Tibial nerve (tissue), 3 donors: ENCODE measurements around the gene CD180.

Source experiments
- POLR2A ChIP-seq, 2 donors: fragments of 450-650 bp; IDR thresholded peaks; one replicate each; pipeline ENCODE4 v1.6.1; 2017; ENCODE audit warnings: antibody characterized with exemption in 2 of 2, mild to moderate bottlenecking in 2 of 2, moderate library complexity in 2 of 2
- TF ChIP-seq, protein P1 (sequence below), 5 experiments: fragments of 200-600 bp in 3 of 5; fragments of 450-650 bp in 2 of 5; sonication (generic) in 3 of 5; IDR thresholded peaks; one replicate each; pipeline ENCODE4 v1.5.1; 2016 to 2019; ENCODE audit warnings: antibody characterized with exemption in 5 of 5, mild to moderate bottlenecking in 3 of 5, moderate library complexity in 2 of 5

DNA sequence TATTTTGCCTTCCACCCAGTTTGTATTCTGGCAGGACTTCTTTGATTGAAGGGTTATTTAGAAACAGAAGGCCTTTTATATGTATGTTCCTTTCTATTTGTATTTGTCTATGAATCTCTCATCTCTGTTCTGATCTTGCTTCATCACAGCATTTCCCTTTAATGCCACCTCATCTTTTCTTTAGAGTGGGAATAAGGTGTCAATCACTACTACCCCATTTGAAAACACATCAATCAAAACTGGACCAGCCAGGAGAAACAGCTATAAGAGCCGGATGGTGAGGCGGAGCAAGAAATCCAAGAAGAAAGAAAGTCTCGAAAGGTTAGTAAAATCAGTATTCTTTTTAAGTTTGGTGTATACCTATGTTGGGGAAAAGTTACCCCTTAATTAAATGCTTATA is 36.3 kb downstream of the CD180 start:
- TF ChIP-seq, protein P1, sequence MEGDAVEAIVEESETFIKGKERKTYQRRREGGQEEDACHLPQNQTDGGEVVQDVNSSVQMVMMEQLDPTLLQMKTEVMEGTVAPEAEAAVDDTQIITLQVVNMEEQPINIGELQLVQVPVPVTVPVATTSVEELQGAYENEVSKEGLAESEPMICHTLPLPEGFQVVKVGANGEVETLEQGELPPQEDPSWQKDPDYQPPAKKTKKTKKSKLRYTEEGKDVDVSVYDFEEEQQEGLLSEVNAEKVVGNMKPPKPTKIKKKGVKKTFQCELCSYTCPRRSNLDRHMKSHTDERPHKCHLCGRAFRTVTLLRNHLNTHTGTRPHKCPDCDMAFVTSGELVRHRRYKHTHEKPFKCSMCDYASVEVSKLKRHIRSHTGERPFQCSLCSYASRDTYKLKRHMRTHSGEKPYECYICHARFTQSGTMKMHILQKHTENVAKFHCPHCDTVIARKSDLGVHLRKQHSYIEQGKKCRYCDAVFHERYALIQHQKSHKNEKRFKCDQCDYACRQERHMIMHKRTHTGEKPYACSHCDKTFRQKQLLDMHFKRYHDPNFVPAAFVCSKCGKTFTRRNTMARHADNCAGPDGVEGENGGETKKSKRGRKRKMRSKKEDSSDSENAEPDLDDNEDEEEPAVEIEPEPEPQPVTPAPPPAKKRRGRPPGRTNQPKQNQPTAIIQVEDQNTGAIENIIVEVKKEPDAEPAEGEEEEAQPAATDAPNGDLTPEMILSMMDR (IDR thresholded peaks at IDR 0.05): no peak
- no peak for TF ChIP-seq POLR2A (IDR thresholded peaks at IDR 0.05)
